ENCODE measurements around the gene CALB2. TPM values are rescaled to one million over a fixed set of nuclear protein-coding genes. Genes with fewer than 3 reads are reported as not detected.

CALB2 gene
- total RNA-seq, 1 experiment from 2014 or later, result 8.0 TPM

GRCh38 chr16:71439523-71439922, 81.0 kb downstream of the CALB2 start:
- DNase-seq (ENCODE audit: low read depth), result peak; percentile 14
- in situ Hi-C loops (cut with HindIII; ENCODE audit: low pct_unique_long_range_greater_than_20kb, low sequenced_read_pairs), result no loop called here

Other genes starting within 250 kb of the CALB2 start
- gene HYDIN, start 128.0 kb upstream of the CALB2 start, total RNA-seq (2014; rRNA removed; shearing (Covaris generic); ENCODE audit: low replicate concordance), result 0.95 and 3.8 TPM in 2 replicates
- gene CMTR2, start 69.3 kb upstream of the CALB2 start, total RNA-seq (2014; rRNA removed; shearing (Covaris generic); ENCODE audit: low replicate concordance), result 20.0 and 27.4 TPM in 2 replicates
- gene TLE7, start 83.3 kb downstream of the CALB2 start, total RNA-seq (2014; rRNA removed; shearing (Covaris generic); ENCODE audit: low replicate concordance), result not detected in 2 replicates
- gene ZNF23, start 103.5 kb downstream of the CALB2 start, total RNA-seq (2014; rRNA removed; shearing (Covaris generic); ENCODE audit: low replicate concordance), result 4.8 and 12.2 TPM in 2 replicates
- 0.98 and 3.0 TPM in 2 replicates for gene ZNF19, start 130.6 kb downstream of the CALB2 start, total RNA-seq (2014; rRNA removed; shearing (Covaris generic); ENCODE audit: low replicate concordance)
- gene CHST4, start 167.7 kb downstream of the CALB2 start, total RNA-seq (2014; rRNA removed; shearing (Covaris generic); ENCODE audit: low replicate concordance), result not detected in 2 replicates
- gene TAT, start 218.4 kb downstream of the CALB2 start, total RNA-seq (2014; rRNA removed; shearing (Covaris generic); ENCODE audit: low replicate concordance), result not detected in 2 replicates

Data from Caki2 (cell line).